HPDE6-E6E7 (cell line): Measurements from ENCODE around the gene DAAM2.

ENCODE experiments used
- DNase-seq: peaks from one replicate; pipeline ENCODE4 v3.0.0; 2011; ENCODE audit warnings: missing footprints; ENCODE audit errors: extremely low spot score

The DAAM2 gene

DNA sequence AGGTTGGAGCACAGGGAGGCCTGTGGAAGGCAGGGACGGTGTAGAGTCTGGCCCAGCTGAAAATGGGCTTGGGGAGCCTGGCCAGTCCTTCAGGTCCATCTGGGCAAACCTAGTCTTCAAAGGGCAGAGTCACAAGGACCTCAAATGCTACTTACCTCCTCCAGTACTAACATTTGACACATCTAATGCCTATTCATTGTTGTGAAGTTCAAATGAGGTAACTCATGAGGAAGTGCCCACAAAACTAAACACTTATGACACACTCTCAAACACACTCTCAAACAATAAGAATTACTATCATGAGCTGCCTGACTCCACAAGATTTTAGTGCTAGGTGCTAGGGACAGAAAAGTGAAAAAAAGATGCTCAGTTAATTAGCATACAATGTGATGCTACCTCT is 27.1 kb downstream of the DAAM2 start:
- no peak for DNase-seq

DNA sequence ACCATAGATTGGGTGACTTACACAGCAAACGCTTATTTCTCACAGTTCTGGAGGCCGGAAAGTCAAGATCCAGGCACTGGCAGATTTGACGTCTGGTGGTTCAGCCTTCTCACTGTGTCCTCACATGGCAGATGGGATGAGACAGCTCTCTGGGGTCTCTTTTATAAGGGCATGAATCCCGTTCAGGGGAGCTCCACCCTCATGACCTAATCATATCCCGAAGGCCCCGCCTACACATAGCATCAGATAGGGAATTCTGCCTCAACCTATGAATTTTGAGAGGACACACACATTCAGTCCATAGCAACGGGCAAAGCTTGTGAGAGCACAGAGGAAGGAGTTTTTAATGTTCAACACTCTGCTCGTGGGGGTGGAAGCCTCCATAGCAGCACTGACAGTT is 27.5 kb downstream of the DAAM2 start:
- no peak for DNase-seq

DNA sequence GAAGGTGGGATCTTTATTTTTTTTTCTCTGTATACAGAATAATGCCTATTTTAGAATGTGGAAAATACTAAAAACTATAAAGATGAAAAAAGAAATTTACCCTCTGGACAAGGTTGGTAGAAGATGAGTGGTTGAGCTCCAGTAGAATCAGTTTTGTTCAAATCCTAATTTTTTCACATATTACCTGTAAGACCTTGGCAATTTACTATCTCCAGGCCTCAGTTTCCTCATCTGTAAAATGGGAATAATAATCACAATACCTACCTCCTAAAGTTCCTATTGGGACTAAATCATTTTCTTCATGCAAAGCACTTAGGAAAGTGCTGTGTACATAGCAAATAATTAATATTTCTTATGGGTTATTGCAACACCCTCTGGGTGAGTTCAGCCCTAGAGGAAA is 28.4 kb downstream of the DAAM2 start:
- DNase-seq: no peak

DNA sequence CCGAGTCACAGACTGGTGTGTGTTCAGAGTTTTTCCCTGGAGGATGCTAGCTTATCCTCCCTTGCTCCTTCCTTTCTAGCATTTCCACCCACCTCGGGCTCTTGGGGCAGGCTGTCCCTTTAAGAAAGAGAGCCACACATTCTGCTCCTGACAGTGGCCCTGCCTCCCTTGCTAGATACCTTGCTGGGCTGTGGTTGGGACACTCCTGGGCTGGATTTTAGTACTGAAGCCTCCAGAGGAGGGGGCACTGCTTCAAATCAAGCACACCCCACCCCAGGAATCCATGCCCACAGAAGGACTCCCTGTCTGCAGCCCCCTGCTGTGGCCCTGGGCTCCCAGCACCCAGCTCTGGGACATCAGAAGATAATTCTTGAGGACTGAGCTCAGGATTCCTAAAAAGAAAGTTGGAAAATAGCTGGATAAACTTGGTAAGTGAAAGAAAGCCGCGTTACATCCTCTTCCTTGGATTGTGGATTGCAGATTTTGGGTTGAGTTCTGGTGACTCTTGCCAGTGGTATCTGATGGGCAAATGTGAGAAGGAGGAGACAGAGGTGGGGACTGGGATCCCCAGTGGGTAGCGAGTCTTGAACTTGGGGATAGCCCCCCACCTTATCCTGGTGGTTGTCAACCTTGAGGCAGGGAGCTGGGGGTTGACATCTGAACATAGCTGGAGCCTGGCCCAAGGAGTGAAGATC is 29.0 kb downstream of the DAAM2 start:
- no peak for DNase-seq

DNA sequence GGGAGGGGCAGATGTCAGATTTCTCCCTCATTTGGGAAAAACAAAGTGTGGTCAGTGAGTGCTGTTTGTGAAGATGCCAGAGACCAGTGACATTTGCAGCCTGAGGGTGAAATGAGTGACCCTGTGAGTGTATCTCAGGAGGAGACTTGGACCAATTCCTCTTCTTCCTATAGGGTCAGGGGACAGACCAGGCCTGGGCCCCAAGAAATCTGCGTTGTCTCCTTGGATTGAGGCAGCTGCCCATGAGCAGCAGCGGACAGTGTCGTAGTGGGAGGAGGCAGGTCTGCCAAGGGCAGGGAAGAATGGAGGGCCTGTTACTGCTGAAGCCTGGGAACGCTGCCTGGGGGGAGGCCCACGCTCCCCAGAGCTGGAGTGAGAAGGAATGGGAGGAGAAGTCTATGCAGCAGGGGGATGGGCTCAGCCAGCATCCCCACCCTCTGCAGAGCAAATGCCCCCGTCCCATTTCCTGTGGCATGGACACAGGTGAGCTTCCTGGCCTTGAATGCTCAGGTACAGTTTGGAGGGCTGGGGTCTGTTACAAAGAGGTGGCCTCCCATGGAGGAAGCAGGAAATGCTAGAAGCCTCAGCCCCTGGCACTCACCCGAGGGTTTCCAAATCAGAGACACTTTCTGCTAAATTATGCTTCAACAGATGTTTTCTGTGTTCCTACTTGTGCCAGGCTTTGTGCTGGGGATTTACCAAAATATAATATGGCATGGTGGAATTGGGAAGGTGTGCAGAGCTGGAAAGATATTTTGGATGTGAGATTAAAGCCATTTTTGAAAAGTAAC is 29.8 kb downstream of the DAAM2 start:
- DNase-seq: no peak

DNA sequence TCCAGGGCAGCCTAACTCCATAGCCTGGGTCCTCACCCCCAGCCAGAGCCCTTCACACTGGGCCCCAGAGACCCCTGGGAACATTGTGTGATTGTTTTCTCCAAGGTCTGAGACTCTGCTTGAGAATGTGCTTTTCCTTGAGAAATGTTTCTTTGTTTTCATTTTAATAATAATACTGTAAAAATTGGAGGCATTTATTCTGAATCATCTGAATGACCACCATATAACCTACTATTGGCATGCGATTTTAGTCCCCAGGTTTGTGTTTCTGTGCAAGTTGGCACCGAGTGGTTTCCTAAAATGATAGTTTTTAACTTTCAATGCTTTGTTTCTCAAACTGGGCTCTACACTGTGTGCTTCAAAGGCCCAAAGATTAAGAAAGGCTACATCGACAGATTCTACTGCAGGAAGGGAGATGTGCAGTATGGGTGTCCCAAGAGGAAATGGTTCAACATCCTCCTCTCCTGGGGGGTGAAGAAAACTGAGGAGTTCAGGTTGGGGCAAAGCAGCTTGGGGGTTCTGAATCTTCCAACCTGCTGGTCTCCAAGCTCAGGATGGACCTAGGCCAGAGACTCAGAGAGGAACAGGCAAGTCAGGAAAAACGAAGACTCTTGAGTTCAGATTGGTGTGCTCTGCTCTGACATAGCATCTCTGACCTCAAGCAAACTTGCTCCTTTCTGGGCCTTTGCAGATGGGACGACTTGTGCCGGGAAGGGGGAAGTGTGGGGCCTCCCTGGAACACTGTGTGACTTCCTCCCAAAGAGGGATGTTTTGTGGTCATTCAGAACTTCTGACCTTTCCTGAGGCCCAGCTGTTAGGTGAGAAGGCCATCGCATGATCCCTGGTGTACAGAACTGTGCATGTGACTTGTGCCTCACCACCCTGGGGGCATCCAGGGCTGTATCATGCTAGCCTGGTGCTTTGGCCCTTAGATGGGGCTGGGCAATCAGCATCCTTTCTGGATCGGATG is 31.0 kb downstream of the DAAM2 start:
- no peak for DNase-seq

DNA sequence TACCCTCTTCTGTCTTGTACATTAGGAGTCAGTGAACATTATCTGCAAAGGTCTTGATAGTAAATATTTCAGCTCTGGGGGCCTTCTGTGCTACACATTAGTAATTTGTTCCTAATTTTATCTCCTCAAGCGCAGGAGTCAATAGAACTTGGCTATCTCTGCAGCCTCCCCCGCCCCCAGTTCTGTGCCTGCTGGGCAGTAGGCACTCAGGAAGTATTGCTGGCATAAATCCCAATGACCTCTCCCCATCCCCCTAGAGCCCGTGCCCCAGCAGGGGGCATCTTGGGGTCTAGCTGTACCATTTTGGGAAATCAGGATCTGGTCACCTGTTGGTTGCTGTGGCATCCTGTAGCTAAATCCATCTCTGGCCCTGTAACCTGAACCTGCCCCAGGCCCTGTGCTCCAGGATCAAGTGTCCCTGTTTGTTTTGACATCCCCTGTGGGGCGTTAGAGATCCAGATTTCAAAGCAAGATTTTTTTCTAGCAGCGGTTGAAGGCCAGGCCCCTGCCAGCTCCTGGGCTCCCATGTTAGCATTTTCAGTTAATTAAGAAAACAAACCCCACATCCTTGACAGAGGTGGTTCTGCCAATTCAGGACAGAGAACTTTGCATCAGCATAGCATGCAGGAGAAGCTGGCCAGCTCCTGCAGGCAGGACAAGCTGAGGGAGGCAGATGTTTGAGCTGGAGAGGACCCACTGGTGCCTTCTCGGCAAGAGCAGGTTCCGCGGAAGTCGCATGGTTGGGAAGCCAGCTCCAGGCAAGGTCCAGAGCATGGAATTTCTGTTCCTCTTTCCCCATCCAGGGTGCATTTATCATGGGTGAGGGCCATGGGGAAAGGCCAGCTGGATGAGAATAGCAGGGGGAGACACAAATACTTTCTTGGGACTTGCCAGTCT is 32.1 kb downstream of the DAAM2 start:
- no peak for DNase-seq

- no peak for DNase-seq
Measured at GRCh38 chr6:39829331-39829730, 37.2 kb downstream of the DAAM2 start.

DNA sequence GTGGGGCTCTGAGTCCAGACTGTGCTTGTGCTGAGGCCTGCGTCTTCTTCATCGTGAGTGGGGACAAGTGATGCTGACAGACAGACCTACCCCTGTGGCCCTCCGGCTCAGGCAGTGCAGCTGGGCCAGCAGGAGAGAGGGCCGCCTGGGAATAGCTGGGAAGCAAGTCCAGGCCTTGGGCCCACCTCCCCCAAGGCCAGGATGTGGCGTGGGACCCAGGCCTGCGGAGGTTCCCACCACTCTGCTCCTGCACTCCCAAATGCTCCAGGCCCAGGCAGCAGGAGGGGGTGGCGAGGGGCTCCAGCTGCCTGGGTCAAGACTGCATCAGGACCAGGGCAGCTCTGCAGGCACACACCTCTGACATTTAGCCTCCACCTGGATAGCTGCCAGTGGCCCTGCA is 38.3 kb downstream of the DAAM2 start:
- no peak for DNase-seq

DNA sequence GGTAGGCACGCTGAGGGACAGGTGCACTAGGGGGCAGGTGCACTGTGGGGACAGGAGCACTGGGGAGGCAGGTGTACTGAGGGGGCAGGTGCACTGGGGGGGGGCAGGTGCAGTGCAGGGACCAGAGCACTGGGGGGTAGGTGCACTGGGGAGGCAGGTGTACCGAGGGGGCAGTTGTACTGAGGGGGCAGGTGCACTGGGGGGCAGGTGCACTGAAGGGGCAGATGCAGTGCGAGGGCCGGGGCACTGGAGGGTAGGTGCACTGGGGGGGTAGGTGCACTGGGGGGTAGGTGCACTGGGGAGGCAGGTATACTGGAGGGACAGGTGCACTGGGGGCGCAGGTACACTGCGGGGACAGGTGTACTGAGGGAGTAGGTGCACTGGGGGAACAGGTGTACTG is 39.5 kb downstream of the DAAM2 start:
- no peak for DNase-seq

DNA sequence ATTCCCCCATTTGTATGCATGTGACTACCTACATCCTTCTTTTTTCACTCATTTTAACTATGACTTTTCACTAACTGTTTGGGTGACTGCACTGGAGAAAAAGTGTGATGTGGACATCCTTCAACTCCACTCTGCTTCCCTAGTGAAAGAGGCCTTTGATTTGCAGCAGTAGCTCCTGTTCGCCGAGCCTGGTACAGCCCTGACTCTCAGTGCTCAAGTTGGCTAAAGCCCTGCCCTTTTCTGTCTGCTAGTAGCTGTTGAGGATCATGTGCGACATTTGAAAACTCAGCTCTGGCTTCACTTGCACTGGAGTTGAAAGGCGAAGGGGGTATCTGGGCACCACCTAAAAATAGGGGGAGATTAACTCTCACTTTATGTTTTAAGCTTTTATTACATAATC is 42.1 kb downstream of the DAAM2 start:
- DNase-seq: no peak

GRCh38 chr6:39834866-39835265 is 42.7 kb downstream of the DAAM2 start:
- DNase-seq: no peak

- DNase-seq: no peak
Measured at GRCh38 chr6:39835821-39836295, 43.7 kb downstream of the DAAM2 start.

DNA sequence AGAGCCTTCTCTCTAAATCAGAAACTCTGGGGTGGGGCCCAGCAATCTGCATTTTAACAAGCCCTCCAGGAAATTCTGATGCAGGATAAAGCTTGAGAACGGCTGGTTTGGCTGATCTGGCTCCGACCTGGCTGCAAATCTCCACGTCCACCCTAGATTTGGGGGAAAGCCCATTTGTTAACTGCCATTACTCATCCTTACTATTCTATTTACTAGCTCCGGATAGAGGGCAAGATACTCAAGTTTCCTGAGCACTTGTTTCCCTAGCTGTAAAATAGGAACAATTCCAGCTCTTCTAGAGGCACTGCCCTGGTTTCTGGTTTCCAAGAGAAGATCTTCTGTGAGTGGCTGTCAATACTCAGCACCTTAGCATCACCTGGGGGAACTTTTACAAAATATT is 44.4 kb downstream of the DAAM2 start:
- DNase-seq: no peak

DNA sequence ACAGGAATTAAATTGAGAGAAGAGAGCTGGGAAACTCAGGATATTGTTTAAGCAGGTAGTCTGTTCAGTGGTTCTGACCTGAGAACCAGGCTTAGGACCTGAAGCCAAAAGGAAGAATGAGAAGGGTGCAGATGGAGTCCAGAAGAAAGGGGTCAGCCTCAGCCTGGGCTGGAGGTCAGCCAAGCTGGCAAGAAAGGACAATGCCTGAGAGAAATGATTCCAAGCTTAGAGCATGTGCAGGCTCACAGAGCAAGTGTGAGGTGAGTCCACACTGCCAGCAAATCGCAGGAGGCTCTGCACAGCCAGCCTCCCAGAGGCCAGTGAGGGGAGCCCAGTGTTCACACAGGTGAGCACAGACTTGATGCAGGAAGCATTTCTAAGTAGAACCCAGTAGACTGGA is 47.3 kb downstream of the DAAM2 start:
- DNase-seq: no peak

DNA sequence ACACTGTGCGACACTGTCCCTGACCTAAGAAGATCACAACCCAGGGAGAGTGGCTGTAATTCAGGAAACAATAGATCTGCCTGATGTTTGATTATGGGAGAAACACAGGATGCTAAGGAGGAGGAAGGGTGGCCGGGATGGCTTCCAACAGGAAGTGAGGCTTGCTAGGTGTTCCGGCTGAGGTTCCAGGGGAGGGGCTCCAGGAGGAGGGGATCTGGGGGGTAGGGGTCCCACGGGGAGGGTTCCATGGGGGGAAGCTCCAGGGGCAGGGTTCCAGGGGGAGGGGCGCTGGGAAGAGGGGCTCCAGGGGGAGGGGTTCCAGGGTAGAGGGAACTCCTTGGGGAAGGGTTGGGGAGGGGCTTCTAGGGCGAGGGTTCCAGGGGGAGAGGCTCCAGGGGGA is 48.6 kb downstream of the DAAM2 start:
- no peak for DNase-seq

GRCh38 chr6:39841291-39841690 is 49.1 kb downstream of the DAAM2 start:
- DNase-seq: no peak

- DNase-seq: no peak
Measured at GRCh38 chr6:39841923-39842322, 49.7 kb downstream of the DAAM2 start.

GRCh38 chr6:39843305-39844020 is 51.3 kb downstream of the DAAM2 start:
- DNase-seq: no peak

DNA sequence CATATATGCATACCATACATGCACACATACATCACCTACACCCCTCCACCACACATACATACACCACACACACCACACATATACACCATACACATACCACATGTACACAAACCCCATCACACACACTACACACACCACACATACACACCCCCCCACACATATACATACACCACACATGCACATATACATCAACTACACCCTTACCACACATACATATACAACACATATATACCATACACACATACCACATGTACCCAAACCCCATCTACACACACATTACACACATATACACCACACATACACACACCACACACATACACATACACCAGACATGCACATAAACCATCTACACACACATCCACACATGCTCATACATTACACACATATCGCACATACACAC is 52.7 kb downstream of the DAAM2 start:
- no peak for DNase-seq

- no peak for DNase-seq
Measured at GRCh38 chr6:39847221-39847620, 55.0 kb downstream of the DAAM2 start.
